Measurements from ENCODE around the gene WDCP.

WDCP gene

GRCh38 chr2:24009367-24009679 lies 37.9 kb downstream of the WDCP start:
- Histone ChIP-seq H3K36me3 (no peaks in the 10 kb centered on the region), H3K27ac (no peak overlapping the region), H3K4me3 (ENCODE audit: low read depth in 1 of 2, low read length in 1 of 2) (no peak overlapping the region), H3K4me1 (ENCODE audit: control insufficient read depth in 1 of 2, insufficient read depth in 1 of 2, low read depth in 1 of 2, low read length in 1 of 2) (peaks cover 5 to 11% of the 10 kb centered on the region in 2 experiments), H3K27me3 (peaks cover 66% of the 10 kb centered on the region), H3K9me3 (no peaks in the 10 kb centered on the region)
- TF ChIP-seq, protein P1, sequence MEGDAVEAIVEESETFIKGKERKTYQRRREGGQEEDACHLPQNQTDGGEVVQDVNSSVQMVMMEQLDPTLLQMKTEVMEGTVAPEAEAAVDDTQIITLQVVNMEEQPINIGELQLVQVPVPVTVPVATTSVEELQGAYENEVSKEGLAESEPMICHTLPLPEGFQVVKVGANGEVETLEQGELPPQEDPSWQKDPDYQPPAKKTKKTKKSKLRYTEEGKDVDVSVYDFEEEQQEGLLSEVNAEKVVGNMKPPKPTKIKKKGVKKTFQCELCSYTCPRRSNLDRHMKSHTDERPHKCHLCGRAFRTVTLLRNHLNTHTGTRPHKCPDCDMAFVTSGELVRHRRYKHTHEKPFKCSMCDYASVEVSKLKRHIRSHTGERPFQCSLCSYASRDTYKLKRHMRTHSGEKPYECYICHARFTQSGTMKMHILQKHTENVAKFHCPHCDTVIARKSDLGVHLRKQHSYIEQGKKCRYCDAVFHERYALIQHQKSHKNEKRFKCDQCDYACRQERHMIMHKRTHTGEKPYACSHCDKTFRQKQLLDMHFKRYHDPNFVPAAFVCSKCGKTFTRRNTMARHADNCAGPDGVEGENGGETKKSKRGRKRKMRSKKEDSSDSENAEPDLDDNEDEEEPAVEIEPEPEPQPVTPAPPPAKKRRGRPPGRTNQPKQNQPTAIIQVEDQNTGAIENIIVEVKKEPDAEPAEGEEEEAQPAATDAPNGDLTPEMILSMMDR (IDR thresholded peaks at IDR 0.05), result no peak

- TF ChIP-seq, protein P1 (IDR thresholded peaks at IDR 0.05), result no peak
- Histone ChIP-seq H3K36me3 (no peaks in the 10 kb centered on the region), H3K4me3 (ENCODE audit: low read depth in 1 of 2, low read length in 1 of 2) (no peak overlapping the region), H3K27me3 (peaks cover 66% of the 10 kb centered on the region), H3K9me3 (no peaks in the 10 kb centered on the region), H3K4me1 (ENCODE audit: control insufficient read depth in 1 of 2, insufficient read depth in 1 of 2, low read depth in 1 of 2, low read length in 1 of 2) (peaks cover 5 to 11% of the 10 kb centered on the region in 2 experiments), H3K27ac (no peak overlapping the region)
Measured at GRCh38 chr2:24008672-24009366, 38.4 kb downstream of the WDCP start.

DNA sequence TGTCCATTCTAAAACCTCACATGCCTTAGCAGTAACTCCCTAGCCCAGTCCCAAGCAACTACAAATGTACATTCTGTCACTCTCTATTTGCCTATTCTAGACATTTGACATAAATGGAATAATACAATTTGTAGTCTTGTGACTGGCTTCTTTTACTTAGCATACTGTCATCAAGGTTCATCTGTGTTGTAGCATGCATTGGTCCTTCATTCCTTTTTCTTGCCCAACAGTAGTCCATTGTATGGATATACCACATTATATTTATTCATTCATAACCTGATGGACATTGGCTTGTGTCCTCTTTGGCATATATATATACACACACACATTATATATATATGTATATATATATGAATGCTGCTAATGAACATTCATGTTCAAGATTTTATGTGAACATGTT lies 39.5 kb downstream of the WDCP start:
- H3K27me3 ChIP-seq, result peaks cover 58% of the 10 kb centered on the region
- no peaks in the 10 kb centered on the region for H3K9me3 ChIP-seq
- no peak overlapping the region for H3K4me3 ChIP-seq (ENCODE audit: low read depth in 1 of 2, low read length in 1 of 2)
- peaks cover 5 to 11% of the 10 kb centered on the region in 2 experiments for H3K4me1 ChIP-seq (ENCODE audit: control insufficient read depth in 1 of 2, insufficient read depth in 1 of 2, low read depth in 1 of 2, low read length in 1 of 2)
- TF ChIP-seq, protein P1 (IDR thresholded peaks at IDR 0.05), result no peak
- no peak overlapping the region for H3K27ac ChIP-seq
- H3K36me3 ChIP-seq, result no peaks in the 10 kb centered on the region

DNA sequence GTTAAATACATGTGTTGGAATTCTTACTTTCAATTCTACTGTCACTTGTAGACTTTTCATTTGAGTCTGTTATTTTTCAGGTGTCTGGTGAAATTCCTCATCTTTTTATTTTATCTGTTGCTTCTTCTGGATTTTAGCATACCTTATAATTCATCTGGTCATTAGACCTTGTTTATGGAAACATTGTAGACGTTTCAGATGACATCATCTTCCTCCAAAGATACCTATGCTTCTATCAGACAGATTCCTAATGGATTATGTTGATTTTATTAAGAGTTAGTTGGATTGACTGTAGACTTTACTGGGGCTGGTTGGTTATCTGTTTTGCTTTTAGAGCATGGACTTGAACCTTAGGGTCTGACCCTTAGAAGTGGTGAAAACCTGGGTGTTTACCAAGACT lies 52.6 kb downstream of the WDCP start:
- Histone ChIP-seq H3K27ac (no peak overlapping the region), H3K4me1 (ENCODE audit: control insufficient read depth in 1 of 2, insufficient read depth in 1 of 2, low read depth in 1 of 2, low read length in 1 of 2) (no peaks in the 10 kb centered on the region), H3K36me3 (no peaks in the 10 kb centered on the region), H3K27me3 (no peaks in the 10 kb centered on the region), H3K9me3 (no peaks in the 10 kb centered on the region), H3K4me3 (ENCODE audit: low read depth in 1 of 2, low read length in 1 of 2) (no peak overlapping the region)
- TF ChIP-seq, protein P1 (IDR thresholded peaks at IDR 0.05), result no peak

DNA sequence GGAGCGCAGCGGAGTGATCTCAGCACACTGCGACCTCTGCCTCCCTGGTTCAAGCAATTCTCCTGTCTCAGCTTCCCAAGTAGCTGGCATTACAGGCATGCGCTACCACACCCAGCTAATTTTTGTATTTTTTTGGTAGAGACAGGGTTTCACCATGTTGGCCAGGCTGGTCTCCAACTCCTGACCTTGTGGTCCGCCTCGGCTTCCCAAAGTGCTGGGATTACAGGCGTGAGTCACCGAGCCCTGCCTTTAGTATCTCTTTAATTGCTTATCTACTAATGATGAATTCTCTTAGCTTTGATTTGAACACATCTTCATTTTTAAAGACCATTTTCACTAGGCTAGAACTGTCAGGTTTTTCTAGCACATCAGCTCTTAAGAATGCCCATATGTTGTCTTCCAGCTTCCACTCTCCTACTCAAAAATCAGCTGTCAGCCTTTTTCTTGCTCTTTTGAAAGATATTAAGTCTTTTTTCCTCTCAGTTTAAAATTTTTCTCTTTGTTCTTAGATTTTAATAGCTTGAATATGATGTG lies 53.4 kb downstream of the WDCP start:
- no peak overlapping the region for H3K27ac ChIP-seq
- H3K9me3 ChIP-seq, result no peaks in the 10 kb centered on the region
- no peak overlapping the region for H3K4me3 ChIP-seq (ENCODE audit: low read depth in 1 of 2, low read length in 1 of 2)
- TF ChIP-seq, protein P1 (IDR thresholded peaks at IDR 0.05), result no peak
- H3K4me1 ChIP-seq (ENCODE audit: control insufficient read depth in 1 of 2, insufficient read depth in 1 of 2, low read depth in 1 of 2, low read length in 1 of 2), result no peaks in the 10 kb centered on the region
- no peaks in the 10 kb centered on the region for H3K27me3 ChIP-seq
- no peaks in the 10 kb centered on the region for H3K36me3 ChIP-seq
